ENCODE measurements around the gene CSAD. TPM values are rescaled to one million over a fixed set of nuclear protein-coding genes. Genes with fewer than 3 reads are reported as not detected.

CSAD gene
- total and polyA plus RNA-seq, 2 experiments from 2014 or later = 8.6 to 14.2 TPM

DNA sequence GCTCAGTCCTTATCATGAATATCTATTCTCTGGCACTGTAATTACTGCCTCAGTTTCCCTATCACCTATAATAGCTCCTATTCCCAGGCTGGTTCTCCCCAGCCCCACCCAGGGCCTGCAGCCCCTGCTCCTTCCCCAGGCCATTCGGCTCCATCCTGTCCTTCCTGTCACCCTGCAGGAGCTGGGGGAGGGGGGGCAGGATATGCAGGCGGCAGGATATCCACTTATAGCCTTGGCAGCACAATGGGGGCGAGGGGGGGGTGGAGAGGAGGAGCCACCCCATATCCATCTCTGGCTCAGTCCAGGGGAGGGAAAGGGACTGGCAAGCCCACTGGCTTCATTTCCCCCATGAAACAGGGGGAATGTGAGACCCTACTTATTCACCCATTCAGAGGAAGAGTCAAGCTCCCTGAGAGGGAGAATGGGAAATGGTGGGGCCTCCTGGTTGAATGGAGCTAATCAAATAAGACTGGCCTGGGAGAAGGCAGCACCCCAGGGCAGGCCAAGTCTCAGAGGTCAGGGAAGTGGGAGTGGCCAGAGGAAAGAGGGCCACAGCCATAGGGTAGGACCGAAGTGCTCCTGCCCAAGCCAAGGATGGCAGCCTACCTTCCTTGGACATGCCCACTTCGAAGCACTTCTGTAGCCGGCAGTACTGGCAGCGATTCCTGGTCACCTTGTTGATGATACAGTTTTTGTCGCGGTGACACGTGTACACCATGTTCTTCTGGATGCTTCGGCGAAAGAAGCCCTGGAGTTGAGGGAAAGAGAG lies 34.1 kb upstream of the CSAD start:
- Histone ChIP-seq H3K36me3 (ENCODE audit: low read depth) (peaks cover 47% of the 10 kb centered on the region), H3K9me3 (ENCODE audit: low read depth) (no peaks in the 10 kb centered on the region), H2AFZ (no peak overlapping the region), H3K27me3 (replicated peaks; ENCODE audit: insufficient read depth) (no peaks in the 10 kb centered on the region), H4K20me1 (ENCODE audit: insufficient read depth) (no peaks in the 10 kb centered on the region), H3K79me2 (ENCODE audit: insufficient read depth) (peaks cover 59% of the 10 kb centered on the region), H3F3A (ENCODE audit: insufficient read depth) (peaks cover 39% of the 10 kb centered on the region), H3K4me3 (no peak overlapping the region), H3K27ac (no peak overlapping the region), H3K4me1 (ENCODE audit: insufficient read depth) (peaks cover 31% of the 10 kb centered on the region), H3K9ac (no peak overlapping the region), H3K4me2 (ENCODE audit: unreplicated experiment) (no peak overlapping the region), H3K9me2 (ENCODE audit: insufficient read depth) (no peaks in the 10 kb centered on the region)
- TF ChIP-seq EZH2phosphoT487 (IDR thresholded peaks at IDR 0.05; ENCODE audit: insufficient read depth, low read depth) (no peak), EZH2 (IDR thresholded peaks at IDR 0.05; ENCODE audit: insufficient read depth, poor library complexity, severe bottlenecking) (no peak)
- WGBS, 2 experiments (ENCODE audit: low coverage in 1 of 2, low lambda C conversion rate in 2 of 2, missing lambda C conversion rate in 2 of 2) = 76 to 81% methylated on average over 11 to 12 of the region's 12 CpGs
- in situ Hi-C loops (cut with MboI) = loop anchor here (10.0 kb wide), 1 partner anchor 70 kb away; no protein-coding TSS in a partner anchor
- DNase-seq = no peak

DNA sequence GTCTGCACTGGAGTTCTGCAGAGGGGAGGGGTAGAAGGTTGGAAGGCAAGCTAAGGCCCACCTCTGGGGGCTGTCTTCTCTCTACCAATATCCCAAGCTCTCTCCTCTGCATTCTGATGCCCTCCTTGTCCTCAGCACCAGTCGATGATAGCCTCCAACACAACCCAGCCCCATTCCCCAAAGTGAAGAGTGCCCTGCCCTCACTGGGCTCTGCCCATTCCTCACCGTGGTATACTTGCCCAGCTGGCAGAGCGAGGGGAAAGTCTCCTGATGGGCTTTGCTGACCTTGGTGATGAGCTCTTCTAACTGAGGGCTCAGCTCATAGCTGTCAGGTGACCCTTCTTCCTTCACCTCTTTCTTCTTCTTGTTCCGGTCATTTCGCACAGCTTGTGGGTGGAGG lies 33.5 kb upstream of the CSAD start:
- H3K4me1 ChIP-seq (ENCODE audit: insufficient read depth) = peaks cover 31% of the 10 kb centered on the region
- no peak for DNase-seq
- H3F3A ChIP-seq (ENCODE audit: insufficient read depth) = peaks cover 38% of the 10 kb centered on the region
- no peaks in the 10 kb centered on the region for H3K9me3 ChIP-seq (ENCODE audit: low read depth)
- peaks cover 53% of the 10 kb centered on the region for H3K79me2 ChIP-seq (ENCODE audit: insufficient read depth)
- no peak overlapping the region for H3K4me2 ChIP-seq (ENCODE audit: unreplicated experiment)
- in situ Hi-C loops (cut with MboI) = loop anchor here (10.0 kb wide), 1 partner anchor 71 kb away; no protein-coding TSS in a partner anchor
- no peak overlapping the region for H3K9ac ChIP-seq
- H4K20me1 ChIP-seq (ENCODE audit: insufficient read depth) = no peaks in the 10 kb centered on the region
- peaks cover 53% of the 10 kb centered on the region for H3K36me3 ChIP-seq (ENCODE audit: low read depth)
- TF ChIP-seq EZH2phosphoT487 (IDR thresholded peaks at IDR 0.05; ENCODE audit: insufficient read depth, low read depth) (no peak), EZH2 (IDR thresholded peaks at IDR 0.05; ENCODE audit: insufficient read depth, poor library complexity, severe bottlenecking) (no peak)
- no peak overlapping the region for H3K27ac ChIP-seq
- no peak overlapping the region for H2AFZ ChIP-seq
- H3K4me3 ChIP-seq = no peak overlapping the region
- 81% methylated on average over 5 of the region's 5 CpGs for WGBS, 2 experiments (ENCODE audit: low coverage in 1 of 2, low lambda C conversion rate in 2 of 2, missing lambda C conversion rate in 2 of 2)
- no peaks in the 10 kb centered on the region for H3K27me3 ChIP-seq (replicated peaks; ENCODE audit: insufficient read depth)
- H3K9me2 ChIP-seq (ENCODE audit: insufficient read depth) = no peaks in the 10 kb centered on the region

DNA sequence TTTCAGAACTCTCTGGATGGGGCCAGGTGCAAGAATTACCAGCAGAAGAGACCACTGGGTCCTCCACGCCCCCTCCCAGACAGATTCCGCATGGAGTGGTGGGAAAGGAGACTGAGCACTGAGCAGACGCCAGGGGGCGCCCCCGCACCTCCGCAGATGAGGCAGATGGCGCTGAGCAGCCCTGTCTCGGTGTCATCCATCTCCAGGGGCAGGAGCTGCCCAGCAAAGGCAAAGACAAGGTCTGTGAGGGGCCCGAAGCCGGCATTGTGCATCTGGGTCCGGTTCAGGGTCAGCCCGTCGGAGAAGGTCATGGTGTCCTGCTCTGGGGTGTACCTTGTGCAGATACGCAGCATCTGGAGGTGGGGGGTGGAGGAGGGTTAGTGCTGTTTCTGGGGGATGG lies 32.6 kb upstream of the CSAD start:
- Histone ChIP-seq H3K4me1 (ENCODE audit: insufficient read depth) (peaks cover 31% of the 10 kb centered on the region), H3K27ac (0 out of 2 replicates have a peak overlapping the region, but pooled peaks have one; percentile 10), H3K79me2 (ENCODE audit: insufficient read depth) (peaks cover 47% of the 10 kb centered on the region), H2AFZ (no peak overlapping the region), H3F3A (ENCODE audit: insufficient read depth) (peaks cover 41% of the 10 kb centered on the region), H3K4me2 (ENCODE audit: unreplicated experiment) (no peak overlapping the region), H3K27me3 (replicated peaks; ENCODE audit: insufficient read depth) (no peaks in the 10 kb centered on the region), H3K9me2 (ENCODE audit: insufficient read depth) (no peaks in the 10 kb centered on the region), H3K9me3 (ENCODE audit: low read depth) (no peaks in the 10 kb centered on the region), H4K20me1 (ENCODE audit: insufficient read depth) (no peaks in the 10 kb centered on the region), H3K36me3 (ENCODE audit: low read depth) (peaks cover 53% of the 10 kb centered on the region), H3K9ac (peak overlapping the region; percentile 36; the same call in 1 of the 2 replicates), H3K4me3 (no peak overlapping the region)
- 10 to 13% methylated on average over 11 to 14 of the region's 14 CpGs for WGBS, 2 experiments (ENCODE audit: low coverage in 1 of 2, low lambda C conversion rate in 2 of 2, missing lambda C conversion rate in 2 of 2)
- in situ Hi-C loops (cut with MboI) = loop anchor here (10.0 kb wide), 1 partner anchor 71 kb away; no protein-coding TSS in a partner anchor
- TF ChIP-seq EZH2phosphoT487 (IDR thresholded peaks at IDR 0.05; ENCODE audit: insufficient read depth, low read depth) (no peak), EZH2 (IDR thresholded peaks at IDR 0.05; ENCODE audit: insufficient read depth, poor library complexity, severe bottlenecking) (no peak)
- DNase-seq = peak; percentile 83

DNA sequence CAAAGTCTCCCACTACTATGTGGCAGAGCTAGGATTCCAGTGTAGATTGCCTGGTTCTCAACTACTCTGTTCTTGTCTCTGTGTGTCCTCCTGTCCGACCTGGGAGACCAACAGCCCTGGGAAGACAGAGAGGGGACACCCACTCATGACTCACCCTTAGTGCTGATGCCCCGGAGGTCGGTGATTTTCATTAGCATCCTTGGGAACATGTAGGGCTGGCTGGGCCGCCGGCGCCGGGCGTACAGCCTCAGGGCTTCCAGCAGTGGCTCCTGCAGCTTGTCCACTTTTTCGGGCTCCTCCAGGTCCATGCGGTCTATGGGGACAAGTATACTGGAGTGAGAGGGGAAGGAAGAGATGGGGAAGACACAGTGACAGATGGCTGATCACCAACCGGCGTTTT lies 32.2 kb upstream of the CSAD start:
- peak; percentile 36 for DNase-seq
- no peak for TF ChIP-seq EZH2phosphoT487 (IDR thresholded peaks at IDR 0.05; ENCODE audit: insufficient read depth, low read depth)
- Histone ChIP-seq H3F3A (ENCODE audit: insufficient read depth) (peaks cover 43% of the 10 kb centered on the region), H3K36me3 (ENCODE audit: low read depth) (peaks cover 53% of the 10 kb centered on the region), H3K27ac (0 out of 2 replicates have a peak overlapping the region, but pooled peaks have one; percentile 10), H3K4me1 (ENCODE audit: insufficient read depth) (peaks cover 28% of the 10 kb centered on the region), H3K4me3 (no peak overlapping the region), H3K9me3 (ENCODE audit: low read depth) (no peaks in the 10 kb centered on the region), H3K4me2 (ENCODE audit: unreplicated experiment) (no peak overlapping the region), H2AFZ (no peak overlapping the region), H3K27me3 (replicated peaks; ENCODE audit: insufficient read depth) (no peaks in the 10 kb centered on the region), H3K9ac (peak overlapping the region; percentile 36; the same call in 1 of the 2 replicates), H4K20me1 (ENCODE audit: insufficient read depth) (no peaks in the 10 kb centered on the region), H3K79me2 (ENCODE audit: insufficient read depth) (peaks cover 43% of the 10 kb centered on the region), H3K9me2 (ENCODE audit: insufficient read depth) (no peaks in the 10 kb centered on the region)
- 28 to 37% methylated on average over 12 of the region's 12 CpGs for WGBS, 2 experiments (ENCODE audit: low coverage in 1 of 2, low lambda C conversion rate in 2 of 2, missing lambda C conversion rate in 2 of 2)
- in situ Hi-C loops (cut with MboI) = loop anchor here (10.0 kb wide), 1 partner anchor 72 kb away; no protein-coding TSS in a partner anchor
